Left forelimb (tissue), 1 donor: ENCODE measurements around the gene RALGPS2.

Experiments used
- DNase-seq: peaks from one replicate; pipeline ENCODE4 v3.0.0-alpha.2; 2018; ENCODE audit warnings: low spot score

RALGPS2 gene

GRCh38 chr1:178962853-178963711 is 238.0 kb downstream of the RALGPS2 start:
- no peak for DNase-seq

- no peak for DNase-seq
Observed at GRCh38 chr1:178964469-178965330, 239.7 kb downstream of the RALGPS2 start.

- DNase-seq: no peak
Observed at GRCh38 chr1:178966312-178966711, 241.3 kb downstream of the RALGPS2 start.

GRCh38 chr1:178969226-178969987 is 244.4 kb downstream of the RALGPS2 start:
- no peak for DNase-seq

GRCh38 chr1:178970184-178970583 is 245.1 kb downstream of the RALGPS2 start:
- no peak for DNase-seq
